HG02642 (cell line): ENCODE measurements around the gene IL25.
"Not testable (repeated sequence)": the region's sequence is repeated elsewhere in the genome, so short reads cannot be mapped to it uniquely, and the experiment has no call there.

Experiments
- ATAC-seq: cut with Tn5 transposase; IDR thresholded peaks from one replicate; pipeline ENCODE4 v1.9.1; 2021; ENCODE audit warnings: mild to moderate bottlenecking; ENCODE audit not compliant: unreplicated experiment, poor library complexity

Gene IL25

DNA sequence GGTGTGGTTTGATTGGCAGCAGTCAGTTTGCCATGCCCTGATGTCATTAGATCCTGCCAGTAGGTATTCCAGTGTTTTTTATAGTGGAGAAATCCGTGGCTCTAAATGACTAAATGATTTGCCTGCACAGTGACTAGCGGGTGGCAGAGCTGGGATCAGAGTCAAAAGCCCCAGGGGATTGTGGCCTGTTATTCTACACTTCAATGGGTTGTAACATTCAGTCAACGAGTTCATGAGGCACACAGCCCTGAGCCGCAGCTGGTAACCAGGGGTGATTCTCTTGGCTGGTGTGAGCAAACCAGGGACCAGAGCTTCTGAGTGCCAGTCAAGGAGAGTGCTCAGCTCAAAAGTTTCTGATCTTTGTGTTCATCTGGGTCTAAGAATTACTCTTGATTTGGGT lies 33.6 kb downstream of the IL25 start:
- no peak for ATAC-seq

- ATAC-seq, result no peak
Measured at GRCh38 chr14:23406725-23407355, 34.2 kb downstream of the IL25 start.

DNA sequence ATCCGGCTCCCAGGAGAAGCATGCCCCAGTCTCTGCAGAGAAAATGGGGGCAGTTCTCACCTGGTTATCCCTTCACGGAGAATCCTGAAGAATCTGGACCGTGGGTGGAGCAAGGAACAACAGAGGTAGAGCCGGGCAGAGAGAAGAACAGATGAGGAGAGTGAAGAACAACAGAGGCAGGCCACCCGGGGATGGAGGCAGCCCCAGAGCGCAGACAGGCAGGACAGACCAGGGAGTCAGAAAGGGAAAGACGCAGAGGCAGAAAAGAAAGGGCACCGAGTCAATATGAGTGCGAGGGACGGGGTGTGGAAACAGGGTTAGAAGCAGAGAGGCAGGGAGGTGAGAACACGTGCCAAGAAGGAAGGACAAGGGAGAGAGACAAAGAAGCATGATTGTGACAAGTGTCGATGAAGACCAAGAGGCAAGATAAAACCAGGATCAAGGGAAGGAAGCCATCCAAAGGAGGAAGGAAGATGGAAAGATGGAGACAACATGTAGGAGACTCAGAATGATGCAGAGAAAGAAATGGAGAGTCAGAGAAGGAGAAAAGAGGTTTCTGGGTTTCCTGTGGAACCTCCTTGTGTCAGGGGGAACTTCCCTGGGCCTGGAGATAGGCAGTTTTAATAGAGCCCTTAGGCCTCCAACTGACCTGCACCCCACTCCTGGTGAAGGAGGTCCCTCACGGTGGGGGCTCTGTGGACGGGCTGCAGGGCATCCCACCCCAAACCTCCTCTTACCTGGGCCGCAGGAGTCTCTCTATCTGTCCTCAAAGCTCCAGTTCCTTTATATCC lies 35.1 kb downstream of the IL25 start, which contains the start of gene MYH6:
TSS of gene MYH6 (minus strand) at position 758 of the 791 bp plus-strand sequence. CDS start 1,050 bp downstream, outside the sequence.
- no peak for ATAC-seq

DNA sequence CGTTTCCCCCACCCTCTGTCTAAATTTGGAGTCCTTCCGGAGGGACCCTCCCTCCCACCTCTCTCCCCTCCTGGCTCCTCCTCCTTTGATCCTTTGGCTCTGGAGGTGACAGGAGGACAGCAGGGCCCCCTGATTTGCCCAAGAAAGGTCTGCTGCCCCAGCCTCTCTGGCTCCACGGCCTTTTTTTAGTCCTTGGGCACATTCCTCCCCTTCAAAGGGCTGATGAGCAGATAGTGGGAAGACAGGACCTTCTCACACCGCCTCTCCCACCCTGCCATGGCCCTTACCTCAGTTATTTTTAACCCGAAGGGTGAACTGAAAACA lies 35.7 kb downstream of the IL25 start:
- ATAC-seq, result no peak

DNA sequence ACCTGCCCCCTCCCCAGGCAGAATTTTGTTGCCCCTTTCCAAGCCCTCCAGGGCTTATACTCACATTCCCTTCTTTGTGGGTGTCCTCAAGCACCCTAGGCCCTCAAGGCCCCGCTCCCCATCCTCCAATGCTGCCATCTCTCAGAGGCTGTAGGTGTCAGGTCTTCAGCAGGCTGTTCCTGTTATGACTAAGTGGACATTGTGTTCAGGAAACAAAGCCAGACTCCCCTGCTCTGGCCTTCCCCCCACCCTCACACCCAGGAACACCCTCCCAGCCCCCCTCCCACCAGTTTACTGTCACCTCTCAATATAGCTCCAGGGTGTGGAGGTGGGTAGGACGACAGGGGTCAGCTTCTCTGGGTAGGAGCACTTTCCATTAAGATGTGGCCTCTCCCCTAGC lies 36.9 kb downstream of the IL25 start:
- no peak for ATAC-seq

DNA sequence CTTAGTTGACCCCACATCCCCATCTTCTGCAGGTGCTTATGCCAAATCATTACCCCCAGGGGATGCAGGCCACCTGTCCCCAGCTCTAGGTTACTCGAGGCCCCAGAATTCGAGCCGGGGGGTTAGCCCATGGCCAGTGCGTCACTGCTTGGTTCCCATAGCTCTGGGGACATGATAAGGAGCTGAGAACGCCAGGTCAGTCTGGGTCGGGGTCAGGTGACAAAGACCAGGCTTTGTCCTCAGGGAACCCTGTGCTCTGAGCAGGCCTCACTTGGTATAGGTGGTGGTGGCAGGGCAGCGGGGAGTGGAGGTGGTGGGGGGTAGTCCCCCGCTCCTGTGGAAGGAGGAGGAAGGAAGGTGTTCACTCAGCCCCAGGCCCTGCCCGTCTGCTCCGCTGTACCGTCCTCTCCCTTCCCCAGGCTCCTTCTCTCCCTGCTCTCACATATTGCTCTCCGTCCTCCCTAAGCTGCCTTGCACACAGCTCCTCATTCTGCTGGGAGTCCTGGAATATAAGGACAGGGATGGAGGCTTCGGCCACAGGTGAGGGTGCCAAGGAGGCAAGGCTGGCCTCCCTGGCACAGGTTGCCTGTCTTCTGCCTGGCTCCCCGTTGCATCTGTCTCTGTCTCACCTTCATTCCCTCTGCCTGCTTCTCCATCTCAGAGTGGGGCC lies 37.5 kb downstream of the IL25 start:
- no peak for ATAC-seq

GRCh38 chr14:23411563-23412525 lies 39.2 kb downstream of the IL25 start:
- no peak for ATAC-seq

DNA sequence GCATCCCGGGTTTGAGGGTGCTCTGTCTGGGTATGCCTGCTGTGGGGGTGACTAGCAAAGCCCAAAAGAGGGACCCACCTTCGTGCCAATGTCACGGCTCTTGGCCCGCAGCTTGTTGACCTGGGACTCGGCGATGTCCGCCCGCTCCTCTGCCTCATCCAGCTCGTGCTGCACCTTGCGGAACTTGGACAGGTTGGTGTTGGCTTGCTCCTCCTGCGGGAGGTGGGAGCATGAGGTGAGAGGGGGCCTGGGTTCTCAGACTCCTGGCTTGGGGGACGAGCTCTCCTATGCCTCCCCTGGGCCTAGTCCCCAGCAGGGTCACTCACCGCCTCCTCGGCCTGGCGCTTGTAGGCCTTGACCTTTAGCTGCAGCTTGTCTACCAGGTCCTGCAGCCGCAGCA lies 41.1 kb downstream of the IL25 start:
- no peak for ATAC-seq

- no peak for ATAC-seq
Measured at GRCh38 chr14:23414254-23414653, 41.6 kb downstream of the IL25 start.

GRCh38 chr14:23414906-23415820 lies 42.6 kb downstream of the IL25 start:
- no peak for ATAC-seq

DNA sequence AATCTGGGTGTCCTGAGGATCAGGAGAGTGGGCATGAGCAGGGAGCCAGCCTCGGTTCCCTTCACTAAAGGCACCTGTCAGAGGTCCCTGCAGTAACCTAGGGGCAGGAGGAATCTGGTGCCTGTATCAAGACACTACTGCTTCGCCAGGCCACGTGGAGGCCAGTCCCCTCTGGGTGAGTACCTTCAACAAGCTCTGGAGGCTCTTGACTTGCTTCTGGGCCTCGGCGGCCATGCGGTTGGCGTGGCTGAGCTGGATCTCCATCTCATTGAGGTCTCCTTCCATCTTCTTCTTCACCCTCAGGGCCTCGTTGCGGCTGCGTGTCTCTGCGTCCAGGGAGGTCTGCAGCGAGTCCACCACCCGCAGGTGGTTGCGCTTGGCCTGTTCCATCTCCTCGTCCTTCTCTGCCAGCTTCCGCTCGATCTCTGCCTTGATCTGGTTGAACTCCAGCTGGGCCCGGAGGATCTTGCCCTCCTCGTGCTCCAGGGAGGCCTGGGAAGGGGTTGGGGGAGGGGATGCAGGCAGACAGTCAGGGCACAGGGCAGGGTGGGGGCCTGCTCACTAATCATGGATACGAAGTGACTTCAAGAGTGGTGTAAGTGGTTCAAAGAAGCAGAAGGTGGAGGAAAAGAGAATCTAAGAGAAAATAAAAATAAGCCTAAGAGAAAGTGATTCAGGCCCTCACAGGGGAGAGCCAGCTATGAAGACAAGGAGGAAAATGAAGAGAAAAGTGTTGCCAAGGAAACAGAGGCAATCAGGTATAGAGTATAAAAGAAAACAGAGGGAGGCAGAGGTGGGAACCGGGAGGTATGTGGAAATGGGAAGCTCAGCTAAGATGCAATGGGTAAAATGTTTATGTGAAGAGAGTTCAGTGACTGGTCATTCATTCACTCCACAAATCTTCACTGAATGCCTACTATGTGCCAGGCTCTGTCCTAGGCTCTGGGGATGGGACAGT lies 43.5 kb downstream of the IL25 start:
- ATAC-seq, result no peak

- ATAC-seq, result no peak
Measured at GRCh38 chr14:23416801-23417200, 44.2 kb downstream of the IL25 start.

DNA sequence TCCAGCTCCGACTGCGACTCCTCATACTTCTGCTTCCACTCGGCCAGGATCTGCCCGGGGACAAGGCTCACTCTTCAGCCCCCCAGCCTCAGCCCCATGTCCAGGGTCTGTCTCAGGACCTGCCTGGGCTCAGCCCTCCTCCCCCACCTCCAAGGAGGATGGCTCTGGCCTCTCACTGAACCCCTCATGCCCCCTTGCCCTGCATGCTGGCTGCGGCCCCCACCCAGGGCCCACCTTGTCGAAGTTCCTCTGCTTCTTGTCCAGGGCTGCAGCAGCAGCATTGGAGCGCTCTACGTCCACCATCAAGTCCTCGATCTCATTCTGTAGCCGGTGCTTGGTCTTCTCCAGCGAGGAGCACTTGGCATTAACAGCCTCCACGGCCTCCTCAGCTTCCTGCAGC lies 44.7 kb downstream of the IL25 start:
- not testable (repeated sequence) for ATAC-seq

- ATAC-seq, result no peak
Measured at GRCh38 chr14:23418021-23418420, 45.4 kb downstream of the IL25 start.

- not testable (repeated sequence) for ATAC-seq
Measured at GRCh38 chr14:23419646-23420045, 47.0 kb downstream of the IL25 start.

GRCh38 chr14:23421594-23421993 lies 49.0 kb downstream of the IL25 start:
- ATAC-seq, result no peak

GRCh38 chr14:23423657-23424056 lies 51.0 kb downstream of the IL25 start:
- ATAC-seq, result no peak

GRCh38 chr14:23425169-23425568 lies 52.6 kb downstream of the IL25 start:
- ATAC-seq, result no peak
